ENCODE data around the gene RNF144A. TPM values are rescaled to one million over a fixed set of nuclear protein-coding genes. Genes with fewer than 3 reads are reported as not detected.

The RNF144A gene
- total and polyA plus RNA-seq, 3 donors from 2014 or later, result 8.9 to 12.9 (median 12.6) TPM

DNA sequence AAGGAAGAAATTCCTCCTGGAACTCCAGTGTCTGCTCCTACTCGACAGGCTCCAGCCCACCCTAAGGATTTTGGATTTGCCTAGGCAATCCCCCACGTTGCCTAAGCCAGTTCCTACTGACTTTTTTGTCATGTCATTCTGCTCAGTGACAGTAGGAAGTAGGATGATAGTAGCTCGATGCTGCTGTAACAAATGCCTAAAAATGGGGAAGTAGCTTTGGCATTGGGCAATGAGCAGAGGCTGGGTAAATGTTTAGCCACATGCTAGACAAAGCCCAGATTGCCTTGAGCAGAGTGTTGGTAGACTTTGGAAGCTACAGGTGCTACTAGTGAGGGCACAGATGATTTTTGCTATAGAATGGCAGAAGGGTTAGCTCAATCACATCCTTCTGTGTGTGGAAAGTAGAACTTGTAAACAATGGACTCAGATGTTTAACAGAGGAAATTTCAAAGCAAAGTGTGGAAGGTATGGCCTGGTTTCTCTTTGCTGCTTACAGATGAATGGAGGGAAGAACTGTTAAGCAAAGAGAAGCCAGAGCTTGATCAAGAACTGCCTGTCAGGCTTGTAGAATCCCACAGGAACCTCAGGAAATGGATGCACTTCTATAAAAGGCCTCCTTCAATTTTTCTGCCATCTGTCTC, 154.8 kb downstream of the RNF144A start:
- no peak for DNase-seq
- Histone ChIP-seq H3K9me3 (no peaks in the 10 kb centered on the region), H3K27ac (no peak overlapping the region), H3K4me3 (no peak overlapping the region), H3K27me3 (no peaks in the 10 kb centered on the region), H3K4me1 (no peaks in the 10 kb centered on the region), H3K36me3 (ENCODE audit: low read depth, missing control alignments) (no peaks in the 10 kb centered on the region)
- WGBS, 2 donors, result 76 to 88% methylated on average over 3 of the region's 3 CpGs
- TF ChIP-seq, protein P1, sequence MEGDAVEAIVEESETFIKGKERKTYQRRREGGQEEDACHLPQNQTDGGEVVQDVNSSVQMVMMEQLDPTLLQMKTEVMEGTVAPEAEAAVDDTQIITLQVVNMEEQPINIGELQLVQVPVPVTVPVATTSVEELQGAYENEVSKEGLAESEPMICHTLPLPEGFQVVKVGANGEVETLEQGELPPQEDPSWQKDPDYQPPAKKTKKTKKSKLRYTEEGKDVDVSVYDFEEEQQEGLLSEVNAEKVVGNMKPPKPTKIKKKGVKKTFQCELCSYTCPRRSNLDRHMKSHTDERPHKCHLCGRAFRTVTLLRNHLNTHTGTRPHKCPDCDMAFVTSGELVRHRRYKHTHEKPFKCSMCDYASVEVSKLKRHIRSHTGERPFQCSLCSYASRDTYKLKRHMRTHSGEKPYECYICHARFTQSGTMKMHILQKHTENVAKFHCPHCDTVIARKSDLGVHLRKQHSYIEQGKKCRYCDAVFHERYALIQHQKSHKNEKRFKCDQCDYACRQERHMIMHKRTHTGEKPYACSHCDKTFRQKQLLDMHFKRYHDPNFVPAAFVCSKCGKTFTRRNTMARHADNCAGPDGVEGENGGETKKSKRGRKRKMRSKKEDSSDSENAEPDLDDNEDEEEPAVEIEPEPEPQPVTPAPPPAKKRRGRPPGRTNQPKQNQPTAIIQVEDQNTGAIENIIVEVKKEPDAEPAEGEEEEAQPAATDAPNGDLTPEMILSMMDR (IDR thresholded peaks at IDR 0.05), result no peak
- no peak for TF ChIP-seq POLR2A (IDR thresholded peaks at IDR 0.05)
- intact Hi-C loops (cut with DNase I; ENCODE audit: low total_unique reads), result no loop called here

GRCh38 chr2:7073901-7074300, 156.7 kb downstream of the RNF144A start:
- Histone ChIP-seq H3K27me3 (no peaks in the 10 kb centered on the region), H3K4me3 (no peak overlapping the region), H3K27ac (no peak overlapping the region), H3K36me3 (ENCODE audit: low read depth, missing control alignments) (no peaks in the 10 kb centered on the region), H3K9me3 (no peaks in the 10 kb centered on the region), H3K4me1 (no peaks in the 10 kb centered on the region)
- intact Hi-C loops (cut with DNase I; ENCODE audit: low total_unique reads), result no loop called here
- TF ChIP-seq, protein P1 (IDR thresholded peaks at IDR 0.05), result no peak
- no peak for TF ChIP-seq POLR2A (IDR thresholded peaks at IDR 0.05)
- 81 to 88% methylated on average over 3 of the region's 3 CpGs for WGBS, 2 donors
- DNase-seq, result no peak

DNA sequence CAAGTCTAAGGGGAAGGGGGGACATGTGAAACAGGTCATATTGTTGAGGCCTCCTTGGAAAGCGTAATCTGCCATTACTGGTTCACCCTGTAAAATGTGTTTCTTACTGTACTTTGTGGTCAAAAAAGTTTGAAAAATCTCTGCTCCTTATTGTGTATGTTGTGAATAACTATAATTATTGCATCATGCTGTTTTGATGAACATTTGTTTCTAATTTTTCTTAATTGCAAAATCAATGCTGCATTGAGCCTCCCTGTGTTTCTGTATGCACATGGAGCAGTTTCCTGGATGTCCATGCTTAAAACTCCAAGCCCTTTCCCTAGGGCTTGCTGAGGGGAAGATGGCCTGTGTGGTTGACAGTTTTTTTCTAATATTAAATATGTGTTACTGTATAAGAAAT, 158.6 kb downstream of the RNF144A start:
- no peak overlapping the region for H3K27ac ChIP-seq
- no peak overlapping the region for H3K4me3 ChIP-seq
- no peaks in the 10 kb centered on the region for H3K4me1 ChIP-seq
- WGBS, 2 donors, result 100% methylated on average over 1 of the region's 1 CpG
- no peak for DNase-seq
- H3K27me3 ChIP-seq, result no peaks in the 10 kb centered on the region
- TF ChIP-seq POLR2A (IDR thresholded peaks at IDR 0.05), result no peak
- TF ChIP-seq, protein P1 (IDR thresholded peaks at IDR 0.05), result no peak
- intact Hi-C loops (cut with DNase I; ENCODE audit: low total_unique reads), result no loop called here
- H3K9me3 ChIP-seq, result no peaks in the 10 kb centered on the region
- no peaks in the 10 kb centered on the region for H3K36me3 ChIP-seq (ENCODE audit: low read depth, missing control alignments)

- TF ChIP-seq, protein P1 (IDR thresholded peaks at IDR 0.05), result no peak
- TF ChIP-seq POLR2A (IDR thresholded peaks at IDR 0.05), result no peak
- H3K4me1 ChIP-seq, result no peaks in the 10 kb centered on the region
- WGBS, 2 donors, result 77 to 80% methylated on average over 10 of the region's 10 CpGs
- no peaks in the 10 kb centered on the region for H3K36me3 ChIP-seq (ENCODE audit: low read depth, missing control alignments)
- no peak for DNase-seq
- H3K27ac ChIP-seq, result no peak overlapping the region
- H3K4me3 ChIP-seq, result no peak overlapping the region
- intact Hi-C loops (cut with DNase I; ENCODE audit: low total_unique reads), result no loop called here
- no peaks in the 10 kb centered on the region for H3K27me3 ChIP-seq
- H3K9me3 ChIP-seq, result no peaks in the 10 kb centered on the region
These were observed 160.6 kb downstream of the RNF144A start for GRCh38 chr2:7077660-7078267.

Measured in testis (tissue), 3 donors.